Calu3 (cell line): ENCODE data around the gene HPGD. TPM values are rescaled to one million over a fixed set of nuclear protein-coding genes. Genes with fewer than 3 reads are reported as not detected.
"Not testable (repeated sequence)": the region's sequence is repeated elsewhere in the genome, so short reads cannot be mapped to it uniquely, and the experiment has no call there.

ENCODE experiments used
- BruUV-seq: library from RNA; stranded (reverse); fragments of 400-500 nt; replicated peaks from 2 replicates; lab custom pipeline; 2021; lab: Mats Ljungman, UMichigan
- CTCF ChIA-PET: fragments of 300-600 bp; sonication (Branson Sonifier 250); formaldehyde crosslinking; loops from one replicate; lab custom pipeline; 2022; ENCODE audit warnings: antibody characterized with exemption; lab: Charles Lee
- DNase-seq: peaks from one replicate; pipeline ENCODE4 v3.0.0; 2022
- H3K27ac Mint-ChIP-seq: one replicate; pipeline ENCODE4 v1.8.0; 2022; ENCODE audit warnings: mixed read lengths; ENCODE audit not compliant: unreplicated experiment
- H3K27me3 Mint-ChIP-seq: one replicate; pipeline ENCODE4 v1.8.0; 2022; ENCODE audit warnings: mixed read lengths; ENCODE audit not compliant: unreplicated experiment
- H3K36me3 Mint-ChIP-seq: one replicate; pipeline ENCODE4 v1.8.0; 2022; ENCODE audit warnings: mild to moderate bottlenecking, moderate library complexity, mixed read lengths; ENCODE audit not compliant: insufficient read depth, unreplicated experiment
- H3K4me1 Mint-ChIP-seq: one replicate; pipeline ENCODE4 v1.8.0; 2022; ENCODE audit warnings: mild to moderate bottlenecking, low read depth, mixed read lengths; ENCODE audit not compliant: unreplicated experiment
- H3K4me3 Mint-ChIP-seq: one replicate; pipeline ENCODE4 v1.8.0; 2022; ENCODE audit warnings: mild to moderate bottlenecking, low read depth, moderate library complexity, mixed read lengths; ENCODE audit not compliant: unreplicated experiment
- H3K9me3 Mint-ChIP-seq: one replicate; pipeline ENCODE4 v1.8.0; 2022; ENCODE audit warnings: low read depth, mixed read lengths; ENCODE audit not compliant: unreplicated experiment
- intact Hi-C: fragments of 100-400 bp; cut with micrococcal nuclease; formaldehyde crosslinking; loops from one replicate; pipeline ENCODE4 v1.10.0; 2022; ENCODE audit not compliant: unreplicated experiment
- total RNA-seq: library from RNA; stranded (reverse); gene quantifications from 2 replicates; pipeline ENCODE4 v1.2.3, GENCODE V29; 2022
- TF ChIP-seq, protein P1 (sequence below): fragments of 200-600 bp; IDR thresholded peaks from one replicate; pipeline ENCODE4 v1.8.0; 2022; ENCODE audit warnings: antibody characterized with exemption; ENCODE audit not compliant: unreplicated experiment

The HPGD gene
- total RNA-seq, 1 experiment from 2014 or later = 4.0 TPM

DNA sequence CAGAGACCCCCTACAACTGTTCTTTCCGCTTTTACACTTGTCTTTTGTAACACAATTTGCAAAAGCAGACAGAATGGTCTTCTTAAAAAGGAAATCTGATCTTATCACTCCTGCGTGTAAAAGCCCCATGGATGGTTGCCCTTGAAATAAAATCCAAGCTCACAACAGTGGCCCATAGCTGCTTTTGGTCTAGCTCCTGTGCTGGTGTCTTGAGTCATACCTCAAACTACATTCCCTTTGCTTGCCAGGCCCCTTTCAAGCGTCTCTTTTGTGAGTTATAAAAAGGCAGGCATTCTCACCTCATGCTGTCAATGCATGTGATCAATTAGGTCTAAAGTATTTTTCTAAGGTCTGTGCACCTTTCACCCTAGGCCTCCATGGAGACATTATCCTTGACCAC is 27.6 kb downstream of the HPGD start:
- Mint-ChIP-seq H3K4me1 (peaks cover 26% of the 10 kb centered on the region), H3K4me3 (no peak overlapping the region), H3K36me3 (no peaks in the 10 kb centered on the region), H3K27ac (no peak overlapping the region), H3K27me3 (no peaks in the 10 kb centered on the region), H3K9me3 (peaks cover 2% of the 10 kb centered on the region)
- BruUV-seq = no TSS peak
- intact Hi-C loops = no loop called here
- TF ChIP-seq, protein P1, sequence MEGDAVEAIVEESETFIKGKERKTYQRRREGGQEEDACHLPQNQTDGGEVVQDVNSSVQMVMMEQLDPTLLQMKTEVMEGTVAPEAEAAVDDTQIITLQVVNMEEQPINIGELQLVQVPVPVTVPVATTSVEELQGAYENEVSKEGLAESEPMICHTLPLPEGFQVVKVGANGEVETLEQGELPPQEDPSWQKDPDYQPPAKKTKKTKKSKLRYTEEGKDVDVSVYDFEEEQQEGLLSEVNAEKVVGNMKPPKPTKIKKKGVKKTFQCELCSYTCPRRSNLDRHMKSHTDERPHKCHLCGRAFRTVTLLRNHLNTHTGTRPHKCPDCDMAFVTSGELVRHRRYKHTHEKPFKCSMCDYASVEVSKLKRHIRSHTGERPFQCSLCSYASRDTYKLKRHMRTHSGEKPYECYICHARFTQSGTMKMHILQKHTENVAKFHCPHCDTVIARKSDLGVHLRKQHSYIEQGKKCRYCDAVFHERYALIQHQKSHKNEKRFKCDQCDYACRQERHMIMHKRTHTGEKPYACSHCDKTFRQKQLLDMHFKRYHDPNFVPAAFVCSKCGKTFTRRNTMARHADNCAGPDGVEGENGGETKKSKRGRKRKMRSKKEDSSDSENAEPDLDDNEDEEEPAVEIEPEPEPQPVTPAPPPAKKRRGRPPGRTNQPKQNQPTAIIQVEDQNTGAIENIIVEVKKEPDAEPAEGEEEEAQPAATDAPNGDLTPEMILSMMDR = no peak
- CTCF ChIA-PET = no interaction called here
- no peak for DNase-seq

DNA sequence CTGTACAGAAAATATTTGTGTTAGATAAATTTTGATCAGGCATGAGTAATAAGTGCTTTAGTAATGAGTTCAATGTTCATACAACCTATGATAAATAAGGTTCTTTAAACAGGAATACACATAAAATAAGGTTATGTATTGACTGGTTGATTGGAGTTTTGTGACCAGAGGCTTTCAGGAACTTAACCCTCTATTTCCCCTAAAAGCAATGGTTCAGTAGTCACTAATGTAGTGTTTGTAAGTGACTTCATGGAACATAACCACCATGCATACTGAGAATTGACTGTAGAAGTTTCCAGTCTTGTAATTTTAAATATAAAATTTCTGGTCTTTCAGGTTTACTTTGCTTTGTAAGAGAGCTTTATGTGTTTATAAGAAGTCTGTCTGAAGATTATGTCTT is 28.1 kb downstream of the HPGD start:
- TF ChIP-seq, protein P1 = no peak
- no peaks in the 10 kb centered on the region for H3K27me3 Mint-ChIP-seq
- no peak overlapping the region for H3K4me3 Mint-ChIP-seq
- H3K4me1 Mint-ChIP-seq = peaks cover 26% of the 10 kb centered on the region
- peaks cover 2% of the 10 kb centered on the region for H3K9me3 Mint-ChIP-seq
- CTCF ChIA-PET = no interaction called here
- no peak overlapping the region for H3K27ac Mint-ChIP-seq
- no peaks in the 10 kb centered on the region for H3K36me3 Mint-ChIP-seq
- intact Hi-C loops = no loop called here
- no TSS peak for BruUV-seq
- no peak for DNase-seq

- no peak overlapping the region for H3K27ac Mint-ChIP-seq
Measured at GRCh38 chr4:174490451-174490961, 31.8 kb downstream of the HPGD start.

DNA sequence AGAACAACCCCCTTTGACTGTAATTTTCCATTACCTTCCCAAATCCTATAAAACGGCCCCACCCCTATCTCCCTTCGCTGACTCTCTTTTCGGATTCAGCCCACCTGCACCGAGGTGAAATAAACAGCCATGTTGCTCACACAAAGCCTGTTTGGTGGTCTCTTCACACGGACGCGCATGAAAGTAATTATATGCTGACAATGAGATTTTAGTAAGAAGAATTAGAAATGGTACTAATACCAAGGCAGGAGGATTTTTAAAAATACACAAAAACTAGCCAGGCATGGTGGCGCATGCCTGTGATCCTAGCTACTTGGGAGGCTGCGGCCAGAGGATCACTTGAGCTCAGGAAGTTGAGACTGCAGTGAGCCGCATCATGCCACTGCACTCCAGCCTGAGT is 33.9 kb downstream of the HPGD start:
- intact Hi-C loops, H3K9me3 Mint-ChIP-seq, BruUV-seq, H3K4me1 Mint-ChIP-seq, H3K27ac Mint-ChIP-seq, H3K4me3 Mint-ChIP-seq, DNase-seq, H3K36me3 Mint-ChIP-seq, H3K27me3 Mint-ChIP-seq: not testable (repeated sequence)
- CTCF ChIA-PET = interaction anchor here (0.6 kb wide), 1 partner anchor 10 kb away, joined by 4 read pairs; no protein-coding TSS in a partner anchor

More at GRCh38 chr4:174490451-174490961, 31.8 kb downstream of the HPGD start:
- Mint-ChIP-seq H3K4me1 (peaks cover 9% of the 10 kb centered on the region), H3K9me3 (peaks cover 2% of the 10 kb centered on the region), H3K27me3 (no peaks in the 10 kb centered on the region), H3K36me3 (no peaks in the 10 kb centered on the region), H3K4me3 (no peak overlapping the region)
- TF ChIP-seq, protein P1 = no peak
- intact Hi-C loops = no loop called here
- no peak for DNase-seq
- CTCF ChIA-PET = interaction anchor here (1.6 kb wide), 1 partner anchor 18 kb away, joined by 3 read pairs; no protein-coding TSS in a partner anchor
- no TSS peak for BruUV-seq

DNA sequence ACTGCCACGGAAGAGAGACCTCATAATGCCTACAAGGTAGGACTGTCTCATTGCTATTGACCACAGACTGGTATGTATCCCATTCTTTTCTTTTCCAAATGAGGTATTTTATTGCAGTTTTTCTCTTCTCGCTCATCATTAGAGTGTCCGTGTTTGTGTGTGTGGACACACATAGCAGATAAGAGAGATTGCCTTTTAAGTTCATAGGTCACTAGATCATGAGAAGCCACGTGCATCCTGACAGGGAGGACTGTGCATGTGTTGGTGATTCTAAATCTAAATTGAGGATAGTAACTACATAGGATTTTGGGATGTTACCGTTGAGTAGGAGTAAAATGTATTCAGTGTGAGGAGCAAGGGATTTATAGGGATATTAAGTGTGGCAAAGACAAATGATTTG is 37.3 kb downstream of the HPGD start:
- Mint-ChIP-seq H3K4me3 (no peak overlapping the region), H3K27ac (no peak overlapping the region), H3K9me3 (no peaks in the 10 kb centered on the region), H3K36me3 (no peaks in the 10 kb centered on the region), H3K27me3 (no peaks in the 10 kb centered on the region), H3K4me1 (no peaks in the 10 kb centered on the region)
- no peak for DNase-seq
- TF ChIP-seq, protein P1 = no peak
- CTCF ChIA-PET = no interaction called here
- intact Hi-C loops = no loop called here
- no TSS peak for BruUV-seq
